Right lobe of liver (tissue), 6 donors: ENCODE results near the gene OR2AG1. TPM values are rescaled to one million over a fixed set of nuclear protein-coding genes. Genes with fewer than 3 reads are reported as not detected.

Experiments used
- ATAC-seq, 4 donors: fragments of 200-7000 bp; cut with Tn5 transposase; one replicate each; pipeline ENCODE4 v1.9.1; 2020; ENCODE audit warnings: mild to moderate bottlenecking in 4 of 4, moderate library complexity in 4 of 4
- DNase-seq, 3 donors: peaks; one replicate each; pipeline ENCODE4 v3.0.0-alpha.2; 2020
- H3K27ac ChIP-seq, 3 donors: fragments of 200-600 bp; one replicate each; pipeline ENCODE4 v1.8.0; 2022
- H3K27me3 ChIP-seq, 2 donors: fragments of 200-600 bp; one replicate each; pipeline ENCODE4 v1.8.0; 2022
- H3K36me3 ChIP-seq, 4 donors: fragments of 200-600 bp; sonication (generic) in 1 of 4; one replicate each; pipeline versions ENCODE4 v1.5.1 to v1.8.0; 2017 to 2022; ENCODE audit warnings: control low read depth in 1 of 4
- H3K4me1 ChIP-seq, 4 donors: fragments of 200-600 bp; sonication (generic) in 1 of 4; one replicate each; pipeline versions ENCODE4 v1.5.1 to v1.8.0; 2017 to 2022; ENCODE audit warnings: control low read depth in 1 of 4
- H3K4me3 ChIP-seq, 3 donors: fragments of 200-600 bp; one replicate each; pipeline ENCODE4 v1.8.0; 2022
- H3K9me3 ChIP-seq, 4 donors: fragments of 200-600 bp; sonication (generic) in 1 of 4; one replicate each; pipeline versions ENCODE4 v1.5.1 to v1.8.0; 2017 to 2022; ENCODE audit warnings: control low read depth in 1 of 4
- POLR2A ChIP-seq: fragments of 450-650 bp; IDR thresholded peaks from one replicate; pipeline ENCODE4 v1.6.1; 2017; ENCODE audit warnings: antibody characterized with exemption, mild to moderate bottlenecking
- WGBS: methylation state at CpG from one replicate; pipeline ENCODE4 v1.1.6; 2018; ENCODE audit warnings: low coverage, low lambda C conversion rate; ENCODE audit not compliant: insufficient coverage; ENCODE audit errors: missing lambda C conversion rate; 5-methylcytosine and 5-hydroxymethylcytosine counted together
- intact Hi-C, 2 donors: fragments of 100-400 bp; cut with DNase I; formaldehyde crosslinking; loops; one replicate each; pipeline versions ENCODE4 v1.11.2 to v1.14.1; 2022
- total RNA-seq, 6 experiments: library from RNA; depleted of rRNA in 2 of 6; stranded (reverse); fragments of >200 nt in 2 of 6; fragmentation: NEBNext Ultra II Directional in 3 of 6; extraction: Animal tissue kit (Norgen Biotek cat#: 25700) in 3 of 6; gene quantifications; one replicate each; pipeline versions ENCODE4 v1.1.0 to v1.2.4, GENCODE V29; 2016 to 2023
- TF ChIP-seq, protein P1 (sequence below), 4 donors: fragments of 200-600 bp in 3 of 4; fragments of 450-650 bp in 1 of 4; IDR thresholded peaks; one replicate each; pipeline versions ENCODE4 v1.5.1 to v1.8.0; 2016 to 2022; ENCODE audit warnings: antibody characterized with exemption in 4 of 4, mild to moderate bottlenecking in 2 of 4
- donor health status: DM: no; HTN: yes; CAD: no.
- donor health status: DM: no; HTN: no; CAD: no.
- donor health status: DM: no; HTN: no; CAD: no.
- donor health status: DM: no; HTN: yes; CAD: no.
- donor health status: DM: no; HTN: yes; CAD: no.

OR2AG1 gene
- total RNA-seq, 6 experiments from 2014 or later: not detected

DNA sequence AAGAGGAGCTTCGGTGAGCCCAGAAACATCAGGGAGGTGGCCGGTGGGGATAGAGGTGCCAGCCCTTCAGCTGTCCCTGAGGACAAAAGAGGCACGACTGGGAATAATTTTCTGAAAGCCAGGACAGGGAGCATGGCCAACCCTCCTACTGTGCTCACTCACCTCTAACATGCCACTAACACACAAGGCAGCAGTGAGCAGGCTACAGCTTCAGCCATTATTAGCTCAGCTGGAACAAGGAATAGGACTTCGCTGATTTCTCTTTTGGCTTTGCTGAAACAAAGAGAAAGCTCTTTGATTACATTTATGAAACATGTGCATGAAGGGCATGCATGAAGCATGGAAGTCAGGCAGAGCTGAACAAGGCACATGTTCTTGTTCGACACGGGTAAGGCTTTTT lies 50.5 kb downstream of the OR2AG1 start:
- H3K36me3 ChIP-seq: no peaks in the 10 kb centered on the region
- H3K27me3 ChIP-seq: no peaks in the 10 kb centered on the region
- TF ChIP-seq, protein P1, sequence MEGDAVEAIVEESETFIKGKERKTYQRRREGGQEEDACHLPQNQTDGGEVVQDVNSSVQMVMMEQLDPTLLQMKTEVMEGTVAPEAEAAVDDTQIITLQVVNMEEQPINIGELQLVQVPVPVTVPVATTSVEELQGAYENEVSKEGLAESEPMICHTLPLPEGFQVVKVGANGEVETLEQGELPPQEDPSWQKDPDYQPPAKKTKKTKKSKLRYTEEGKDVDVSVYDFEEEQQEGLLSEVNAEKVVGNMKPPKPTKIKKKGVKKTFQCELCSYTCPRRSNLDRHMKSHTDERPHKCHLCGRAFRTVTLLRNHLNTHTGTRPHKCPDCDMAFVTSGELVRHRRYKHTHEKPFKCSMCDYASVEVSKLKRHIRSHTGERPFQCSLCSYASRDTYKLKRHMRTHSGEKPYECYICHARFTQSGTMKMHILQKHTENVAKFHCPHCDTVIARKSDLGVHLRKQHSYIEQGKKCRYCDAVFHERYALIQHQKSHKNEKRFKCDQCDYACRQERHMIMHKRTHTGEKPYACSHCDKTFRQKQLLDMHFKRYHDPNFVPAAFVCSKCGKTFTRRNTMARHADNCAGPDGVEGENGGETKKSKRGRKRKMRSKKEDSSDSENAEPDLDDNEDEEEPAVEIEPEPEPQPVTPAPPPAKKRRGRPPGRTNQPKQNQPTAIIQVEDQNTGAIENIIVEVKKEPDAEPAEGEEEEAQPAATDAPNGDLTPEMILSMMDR (IDR thresholded peaks at IDR 0.05): no peak
- no peak for TF ChIP-seq POLR2A
- WGBS: 71% methylated on average over 6 of the region's 6 CpGs
- no peaks in the 10 kb centered on the region for H3K9me3 ChIP-seq
- no peak overlapping the region for H3K27ac ChIP-seq
- intact Hi-C loops: no loop called here
- no peak overlapping the region for H3K4me3 ChIP-seq
- H3K4me1 ChIP-seq: no peaks in the 10 kb centered on the region
- ATAC-seq (no peak), DNase-seq (no peak)

- no peak for ATAC-seq
- H3K4me3 ChIP-seq: no peak overlapping the region
- H3K27me3 ChIP-seq: no peaks in the 10 kb centered on the region
- DNase-seq: no peak
- H3K4me1 ChIP-seq: no peaks in the 10 kb centered on the region
- WGBS: 70% methylated on average over 1 of the region's 1 CpG
- no peaks in the 10 kb centered on the region for H3K36me3 ChIP-seq
- H3K9me3 ChIP-seq: no peaks in the 10 kb centered on the region
- TF ChIP-seq POLR2A: no peak
- TF ChIP-seq, protein P1 (IDR thresholded peaks at IDR 0.05): no peak
- intact Hi-C loops: no loop called here
- no peak overlapping the region for H3K27ac ChIP-seq
These were observed 51.2 kb downstream of the OR2AG1 start for GRCh38 chr11:6834021-6834420.

Other genes with a start within 250 kb of the OR2AG1 start
- 10 to 100 TPM; 11.3 to 17.1 (median 14.2) TPM for gene RRP8, start 179.4 kb upstream of the OR2AG1 start, total RNA-seq
- 10 to 100 TPM; 33.4 to 79.9 (median 55.0) TPM for gene ILK, start 179.2 kb upstream of the OR2AG1 start, total RNA-seq
- 10 to 100 TPM; 47.3 to 81.9 (median 60.4) TPM for gene TAF10, start 170.8 kb upstream of the OR2AG1 start, total RNA-seq
- gene TPP1, start 163.6 kb upstream of the OR2AG1 start, total RNA-seq: 100 to 1,000 TPM in 2 of 6 experiments, 10 to 100 TPM in 4; 62.5 to 159 (median 81.0) TPM
- 1 to 10 TPM; 1.8 to 9.2 (median 4.1) TPM for gene DCHS1, start 127.2 kb upstream of the OR2AG1 start, total RNA-seq
- gene MRPL17, start 99.7 kb upstream of the OR2AG1 start, total RNA-seq: 10 to 100 TPM; 10.7 to 21.6 (median 17.3) TPM
- gene OR2AG2, start 11.0 kb upstream of the OR2AG1 start, total RNA-seq: under 1 TPM in 1 of 6 experiments, not detected in 5; 0.07 TPM
- gene OR6A2, start 16.7 kb downstream of the OR2AG1 start, total RNA-seq: under 1 TPM in 2 of 6 experiments, not detected in 4; 0.04 to 0.49 TPM
- not detected for gene OR10A5, start 62.7 kb downstream of the OR2AG1 start, total RNA-seq
- gene OR10A2, start 80.0 kb downstream of the OR2AG1 start, total RNA-seq: not detected
- gene OR10A4, start 93.6 kb downstream of the OR2AG1 start, total RNA-seq: not detected
- gene OR2D2, start 109.5 kb downstream of the OR2AG1 start, total RNA-seq: not detected
- gene OR2D3, start 138.0 kb downstream of the OR2AG1 start, total RNA-seq: not detected
- 1 to 10 TPM in 1 of 6 experiments, under 1 TPM in 4, not detected in 1; 0.14 to 1.3 (median 0.42) TPM for gene ZNF215, start 143.4 kb downstream of the OR2AG1 start, total RNA-seq
- 1 to 10 TPM in 5 of 6 experiments, under 1 TPM in 1; 0.49 to 3.3 (median 1.9) TPM for gene ZNF214, start 237.3 kb downstream of the OR2AG1 start, total RNA-seq
- gene NLRP14, start 237.5 kb downstream of the OR2AG1 start, total RNA-seq: under 1 TPM in 4 of 6 experiments, not detected in 2; 0.07 to 0.26 (median 0.10) TPM